GM21515 (cell line): ENCODE data around the gene IL23R.
A peak's percentile ranks its signal among the peaks of the same experiment; 100 is the strongest.
"Not testable (repeated sequence)": the region's sequence is repeated elsewhere in the genome, so short reads cannot be mapped to it uniquely, and the experiment has no call there.

Experiments used
- ATAC-seq: cut with Tn5 transposase; IDR thresholded peaks from one replicate; pipeline ENCODE4 v1.9.1; 2021; ENCODE audit not compliant: unreplicated experiment

IL23R gene

GRCh38 chr1:67191668-67192520 lies 25.6 kb downstream of the IL23R start:
- no peak for ATAC-seq

GRCh38 chr1:67192902-67193301 lies 26.6 kb downstream of the IL23R start:
- ATAC-seq: no peak

GRCh38 chr1:67193704-67194103 lies 27.4 kb downstream of the IL23R start:
- ATAC-seq: no peak

- peak; percentile 69 for ATAC-seq
These were observed 28.1 kb downstream of the IL23R start for GRCh38 chr1:67194209-67194863.

- ATAC-seq: no peak
These were observed 34.5 kb downstream of the IL23R start for GRCh38 chr1:67200755-67201154.

GRCh38 chr1:67201891-67202290 lies 35.6 kb downstream of the IL23R start:
- no peak for ATAC-seq

GRCh38 chr1:67204298-67204980 lies 38.2 kb downstream of the IL23R start:
- ATAC-seq: no peak

- ATAC-seq: not testable (repeated sequence)
These were observed 41.1 kb downstream of the IL23R start for GRCh38 chr1:67207398-67207797.

GRCh38 chr1:67208217-67208616 lies 42.0 kb downstream of the IL23R start:
- no peak for ATAC-seq

- no peak for ATAC-seq
These were observed 43.3 kb downstream of the IL23R start for GRCh38 chr1:67209521-67209920.

- no peak for ATAC-seq
These were observed 45.6 kb downstream of the IL23R start for GRCh38 chr1:67211589-67212563.

- ATAC-seq: no peak
These were observed 46.9 kb downstream of the IL23R start for GRCh38 chr1:67213164-67213563.

- ATAC-seq: no peak
These were observed 47.7 kb downstream of the IL23R start for GRCh38 chr1:67213948-67214347.

GRCh38 chr1:67214420-67215174 lies 48.3 kb downstream of the IL23R start:
- peak; percentile 82 for ATAC-seq

- no peak for ATAC-seq
These were observed 50.1 kb downstream of the IL23R start for GRCh38 chr1:67216401-67216800.

GRCh38 chr1:67217417-67217816 lies 51.2 kb downstream of the IL23R start:
- no peak for ATAC-seq

- no peak for ATAC-seq
These were observed 51.7 kb downstream of the IL23R start for GRCh38 chr1:67217938-67218337.

- no peak for ATAC-seq
These were observed 58.6 kb downstream of the IL23R start for GRCh38 chr1:67224856-67225255.

GRCh38 chr1:67226688-67227087 lies 60.4 kb downstream of the IL23R start:
- no peak for ATAC-seq

GRCh38 chr1:67227196-67227595 lies 60.9 kb downstream of the IL23R start:
- ATAC-seq: no peak
